DMS53 treated with DMSO at 0.1 percent for 48 hours (cell line): ENCODE measurements around the gene CBX1.

Source experiments
- DNase-seq: peaks from one replicate; lab custom pipeline; 2025; ENCODE audit not compliant: unreplicated experiment; lab: John Stamatoyannopoulos, UW

Gene CBX1

GRCh38 chr17:48101012-48101720 is at the start of gene CBX1:
CBX1 (minus strand) TSS chr17:48101478; CDS start chr17:48077004, 24,474 bp downstream.
- DNase-seq: peak; percentile 98

DNA sequence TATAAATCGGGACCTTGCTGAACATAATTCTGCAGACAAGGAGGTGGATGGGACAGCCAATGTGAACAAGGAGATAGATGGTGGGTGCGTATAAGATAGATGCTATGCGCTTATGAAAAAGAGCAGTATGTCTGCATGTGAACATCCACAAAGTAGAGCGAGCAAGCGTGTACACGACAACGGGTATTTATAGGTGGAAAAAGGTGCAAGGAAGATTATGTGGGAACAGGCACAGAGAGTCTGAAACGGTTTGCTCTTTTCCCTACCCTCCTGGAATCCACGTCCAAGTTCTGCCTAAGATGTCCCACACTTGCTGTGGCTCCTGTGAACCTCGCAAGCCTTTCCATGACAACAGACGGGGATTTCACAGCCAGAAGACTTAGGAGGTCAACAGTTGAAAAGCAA is 49.3 kb upstream of the CBX1 start:
- no peak for DNase-seq

DNA sequence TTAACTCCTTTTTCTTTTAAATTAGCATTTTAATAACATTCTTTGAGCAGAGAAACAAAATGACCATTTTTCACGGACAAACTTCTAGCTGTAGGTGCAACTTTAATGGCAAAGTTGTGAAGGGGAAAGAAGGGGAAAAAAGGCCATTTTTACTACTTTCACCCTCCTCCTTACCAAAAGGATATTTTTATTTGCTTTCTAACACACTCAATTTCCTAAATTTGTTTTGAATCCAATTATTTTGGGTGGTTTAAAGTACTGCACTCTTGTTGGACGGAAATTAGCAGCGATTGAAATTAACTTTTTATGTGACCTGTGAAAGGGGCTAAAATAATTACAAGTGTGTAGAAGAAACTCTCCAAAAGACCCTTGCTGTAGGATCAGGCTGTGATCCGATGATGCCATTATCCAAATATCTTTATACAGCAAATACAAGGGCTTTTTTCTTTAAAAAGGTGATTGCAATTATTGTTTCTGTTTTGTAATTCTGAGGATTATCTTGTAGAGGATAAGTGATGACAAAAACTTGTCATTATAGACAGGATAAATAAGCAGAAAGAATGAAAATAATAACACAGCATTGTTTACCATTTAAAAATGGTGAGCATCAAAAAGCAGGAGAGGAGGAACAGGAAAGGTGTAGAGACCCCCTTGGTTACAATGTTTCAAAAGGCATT is 48.6 kb upstream of the CBX1 start:
- DNase-seq: no peak

DNA sequence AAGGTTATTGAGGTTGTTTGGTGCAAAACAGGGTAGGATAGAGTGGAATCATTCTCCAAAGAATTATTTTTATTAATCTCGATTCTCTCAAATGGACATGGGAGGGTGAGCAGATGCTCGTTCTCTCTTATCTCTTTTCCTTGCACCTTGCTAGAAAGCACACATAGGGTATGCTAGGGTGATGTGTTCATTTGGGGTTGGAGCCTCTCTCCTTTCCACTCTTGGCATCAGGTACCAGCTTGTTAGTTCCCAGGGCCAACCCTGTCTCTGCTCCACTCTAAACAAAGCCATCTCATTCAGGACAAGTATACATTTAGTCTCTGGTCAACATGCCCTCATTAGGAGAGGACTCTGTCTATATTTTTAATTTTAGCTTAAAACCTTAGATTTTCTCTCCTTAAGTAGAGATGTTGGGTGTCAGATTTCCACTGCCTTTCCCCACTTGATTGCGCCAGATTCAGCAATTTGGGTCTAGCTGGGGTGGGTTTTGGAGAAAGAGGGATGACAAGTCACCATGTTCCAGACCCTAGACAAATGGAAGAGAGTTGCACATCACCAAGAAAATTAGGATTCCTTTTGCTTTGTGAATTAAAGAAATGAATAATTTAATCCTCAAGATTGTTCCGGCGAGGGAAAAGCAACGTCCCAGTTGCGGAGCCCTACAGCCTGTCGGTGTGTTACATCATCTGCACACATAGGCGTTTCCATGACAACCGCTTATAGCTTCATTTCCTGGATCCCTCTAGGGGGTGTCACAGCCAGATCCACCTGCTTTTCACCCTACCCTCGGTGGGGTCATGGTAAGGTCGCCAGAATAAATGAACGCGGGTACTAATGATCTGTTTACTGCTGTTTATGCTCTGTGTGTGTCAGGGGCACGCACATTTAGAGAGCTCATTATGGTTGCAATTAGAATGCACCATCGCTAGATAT is 47.8 kb upstream of the CBX1 start:
- DNase-seq: no peak

DNA sequence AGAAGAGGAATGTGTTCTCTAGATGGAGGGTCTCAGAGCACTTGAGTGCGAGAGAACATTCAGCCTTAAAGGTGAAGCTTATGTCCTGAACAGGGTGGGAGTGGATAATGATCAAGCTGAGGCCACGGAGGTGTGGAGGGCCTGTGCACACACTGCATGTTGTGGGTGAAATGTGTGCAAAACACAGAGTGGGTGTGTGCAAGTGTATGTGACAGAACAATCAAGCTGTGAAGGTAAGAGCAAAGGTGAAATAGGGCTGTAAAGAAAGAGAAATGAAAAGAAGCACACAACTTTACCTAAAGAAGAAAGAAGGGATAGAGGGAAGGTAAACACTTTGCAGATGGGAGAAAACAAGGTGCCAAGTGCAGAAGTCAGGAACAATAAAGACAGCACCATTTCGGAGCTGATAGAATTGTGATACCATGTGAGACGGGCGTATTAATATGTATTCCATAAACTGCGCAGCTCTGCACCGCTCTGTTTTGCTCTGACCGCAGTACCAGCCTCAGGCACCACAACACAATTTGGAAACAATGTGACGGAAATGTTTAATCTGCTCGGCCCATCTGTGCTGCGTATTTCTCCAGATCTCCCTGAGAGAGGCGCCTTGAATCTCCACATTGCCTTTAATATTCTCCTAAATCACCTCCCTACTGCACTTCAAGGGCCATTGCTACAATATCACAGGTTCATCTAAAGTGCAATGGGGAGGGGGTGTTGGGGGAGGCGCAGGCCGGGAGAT is 46.9 kb upstream of the CBX1 start:
- no peak for DNase-seq

DNA sequence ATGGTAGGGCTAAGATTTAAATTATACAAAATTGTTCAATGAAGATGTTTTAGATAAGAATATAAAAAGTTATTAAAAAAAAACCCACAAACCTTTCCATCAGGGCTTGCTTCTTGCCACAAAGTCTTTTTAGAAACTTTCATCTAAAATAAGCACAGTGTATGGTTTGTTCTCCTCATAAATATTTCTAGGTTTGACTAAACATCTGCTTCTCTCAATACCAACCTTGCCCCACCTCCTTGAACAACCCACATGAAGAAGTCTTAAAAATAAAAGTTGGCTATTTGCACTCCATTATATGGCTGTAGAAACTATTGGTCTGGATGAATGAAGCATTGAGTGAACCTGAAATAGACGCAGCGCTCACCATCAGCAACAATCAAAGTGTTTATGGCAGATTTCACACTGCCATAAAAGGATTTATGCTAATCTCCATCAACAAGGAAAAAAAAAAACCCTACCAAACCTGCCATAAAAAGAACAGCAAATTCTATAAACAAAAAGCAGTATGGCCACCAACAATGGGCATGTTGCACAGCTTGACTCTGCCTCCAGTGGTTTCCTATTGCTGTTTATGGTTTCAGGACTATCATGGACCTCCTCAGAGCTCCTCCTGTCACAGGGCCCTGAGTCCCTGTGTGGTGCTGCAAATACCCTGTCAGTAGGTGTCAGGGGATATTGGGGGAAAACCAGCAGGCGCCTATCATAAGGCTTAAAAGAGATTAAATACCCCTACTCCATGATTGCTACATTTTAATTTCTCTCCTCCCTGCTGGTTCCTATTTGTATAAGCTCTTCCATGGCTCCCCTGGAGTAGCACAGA is 43.9 kb upstream of the CBX1 start:
- DNase-seq: no peak

- no peak for DNase-seq
Observed at GRCh38 chr17:48144231-48144630, 43.0 kb upstream of the CBX1 start.

DNA sequence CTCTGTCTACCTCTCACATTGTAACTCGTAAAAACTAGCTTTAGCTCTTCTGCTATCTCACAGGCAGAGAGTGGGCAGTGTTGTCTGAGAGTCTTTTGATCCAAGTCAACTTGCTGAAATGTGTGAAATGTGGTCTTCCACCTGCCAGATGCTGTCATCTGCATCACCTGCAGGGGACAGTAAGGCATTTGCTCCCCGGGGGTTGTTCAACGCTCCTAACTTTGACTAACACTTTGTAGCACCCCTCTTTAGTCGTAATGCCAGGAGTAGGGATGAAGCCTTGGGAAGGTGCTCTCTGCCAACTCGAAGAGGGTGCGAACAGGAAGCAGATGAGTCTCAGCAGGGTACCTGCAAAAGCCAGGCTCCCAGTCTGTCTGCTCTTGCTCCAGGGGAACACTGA is 42.4 kb upstream of the CBX1 start:
- no peak for DNase-seq

- DNase-seq: no peak
Observed at GRCh38 chr17:48139944-48140343, 38.7 kb upstream of the CBX1 start.

DNA sequence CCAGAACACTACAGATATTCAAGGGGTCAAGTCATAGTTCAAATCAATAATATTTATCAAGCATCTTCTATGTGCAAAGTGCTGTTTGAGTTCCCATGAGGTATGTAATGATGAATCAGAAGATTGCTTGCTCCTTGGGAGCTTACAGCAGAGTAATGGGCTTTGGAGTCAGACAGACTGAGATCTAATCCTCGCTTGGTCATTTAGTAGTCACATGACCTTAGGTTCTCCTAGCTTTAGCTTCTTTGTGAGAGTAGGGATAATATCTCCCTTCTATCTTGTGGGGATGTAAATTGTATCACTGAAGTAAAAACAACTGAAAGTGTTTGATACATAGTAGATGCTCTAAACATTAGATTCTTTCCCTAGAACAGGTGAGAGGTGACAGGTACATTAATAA is 36.4 kb upstream of the CBX1 start:
- no peak for DNase-seq

DNA sequence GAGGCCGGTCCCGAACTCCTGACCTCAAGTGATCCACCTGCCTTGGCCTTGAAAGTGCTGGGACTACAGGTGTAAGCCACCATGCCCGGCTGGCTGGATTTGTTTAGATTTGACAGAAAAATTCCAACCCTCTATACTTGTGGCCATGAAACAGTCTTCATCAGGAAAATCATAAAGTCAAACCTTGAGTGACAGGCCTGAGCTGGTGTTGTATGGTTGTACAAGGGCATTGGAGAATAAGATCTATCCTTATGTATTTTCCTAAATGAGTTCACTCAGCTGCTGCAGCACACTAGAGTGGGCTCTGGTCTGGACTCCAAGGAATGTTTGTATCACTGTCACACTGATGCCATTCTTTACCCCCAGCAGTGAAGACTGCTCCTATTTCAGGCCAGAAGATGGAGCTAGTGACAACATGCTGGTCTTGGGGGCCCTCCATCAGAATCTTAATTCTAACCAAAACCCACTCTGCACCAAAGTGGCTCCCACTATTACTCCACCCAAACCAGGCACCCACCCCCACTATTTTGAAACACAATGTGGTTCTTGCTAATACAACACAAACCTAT is 33.7 kb upstream of the CBX1 start:
- DNase-seq: no peak

DNA sequence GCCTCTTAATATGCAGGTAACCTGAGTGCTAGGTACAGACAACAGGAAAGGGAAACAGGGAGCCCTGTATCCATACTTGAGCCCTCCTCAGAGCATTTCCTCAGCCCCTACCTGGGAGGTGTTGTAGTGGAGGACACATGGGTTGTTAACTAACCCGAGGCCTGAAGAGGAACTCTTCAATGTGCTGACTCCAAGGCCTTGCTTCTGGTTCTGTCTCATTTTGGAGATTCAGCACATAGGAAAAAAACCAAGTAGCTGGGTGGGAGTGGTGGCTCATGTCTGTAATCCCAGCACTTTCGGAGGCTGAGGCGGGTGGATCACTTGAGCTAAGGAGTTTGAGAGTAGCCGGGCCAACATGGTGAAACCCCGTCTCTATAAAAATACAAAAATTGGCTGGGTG is 31.1 kb upstream of the CBX1 start:
- no peak for DNase-seq

DNA sequence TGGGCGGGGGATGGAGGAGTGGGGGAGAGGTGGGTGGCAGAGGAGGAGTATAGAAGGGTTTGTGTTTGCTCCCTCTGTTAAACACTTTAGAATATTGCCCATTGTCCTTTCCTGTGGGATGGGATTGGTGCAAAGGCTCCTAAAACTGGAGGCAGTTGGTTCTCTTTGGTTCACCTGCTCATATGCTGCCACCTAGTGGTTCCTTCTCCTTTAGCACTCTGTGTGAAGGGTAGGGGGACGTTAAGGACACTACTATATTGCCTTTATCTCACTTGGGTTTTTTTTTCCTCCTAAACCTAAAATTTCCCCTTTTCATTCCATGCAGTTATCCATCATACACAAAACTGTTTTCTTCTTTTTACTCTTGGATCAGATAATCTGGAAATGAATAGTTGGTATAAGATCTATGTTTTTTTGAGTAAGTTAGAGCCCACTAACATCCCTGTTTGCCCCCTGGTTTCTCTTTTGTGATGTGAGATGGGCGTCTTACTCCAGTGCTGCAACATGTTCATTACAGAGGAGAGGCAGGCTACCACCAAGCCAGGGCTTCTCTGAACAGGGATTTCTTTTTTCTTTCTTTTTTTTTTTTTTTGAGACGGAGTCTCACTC is 30.0 kb upstream of the CBX1 start:
- DNase-seq: peak; percentile 82

- no peak for DNase-seq
Observed at GRCh38 chr17:48129981-48130380, 28.7 kb upstream of the CBX1 start.

DNA sequence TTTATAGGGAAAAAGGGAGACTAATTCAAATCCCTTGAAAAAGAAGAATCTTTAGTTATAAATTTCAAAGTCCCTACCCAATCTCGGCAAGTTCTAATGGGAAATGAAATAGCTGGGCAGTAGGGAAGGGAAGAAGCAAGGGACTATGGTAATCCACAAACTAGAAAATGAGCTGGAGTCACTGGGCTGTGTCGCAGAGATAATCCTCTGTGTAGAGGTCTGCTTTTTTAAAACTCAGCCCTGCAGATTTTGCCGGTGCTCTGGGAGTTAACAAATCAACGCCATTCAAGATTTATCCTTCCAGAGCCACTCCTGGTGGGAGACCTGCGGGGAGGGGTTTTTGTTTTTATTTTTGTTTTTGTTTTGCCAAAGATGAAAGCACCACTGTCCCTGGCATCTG is 27.1 kb upstream of the CBX1 start:
- no peak for DNase-seq

GRCh38 chr17:48127371-48128051 is 26.2 kb upstream of the CBX1 start:
- DNase-seq: peak; percentile 37

GRCh38 chr17:48126532-48126850 is 25.2 kb upstream of the CBX1 start:
- DNase-seq: no peak

GRCh38 chr17:48125829-48126531 is 24.7 kb upstream of the CBX1 start:
- no peak for DNase-seq
